Suprapubic skin (tissue), 4 donors: ENCODE measurements around the gene SIAH2.

ENCODE experiments used
- EP300 ChIP-seq: sonication (generic); formaldehyde crosslinking; IDR thresholded peaks from one replicate; pipeline ENCODE4 v1.6.1; 2017; ENCODE audit warnings: antibody characterized with exemption
- POLR2AphosphoS5 ChIP-seq, 3 donors: sonication (generic); formaldehyde crosslinking; IDR thresholded peaks; one replicate each; pipeline ENCODE4 v1.6.1; 2017; ENCODE audit warnings: antibody characterized with exemption in 3 of 3
- TF ChIP-seq, protein P1 (sequence below), 2 donors: fragments of 200-600 bp in 1 of 2; fragments of 450-650 bp in 1 of 2; sonication (generic) in 1 of 2; IDR thresholded peaks; one replicate each; pipeline ENCODE4 v1.5.1; 2016 to 2019; ENCODE audit warnings: antibody characterized with exemption in 2 of 2, mild to moderate bottlenecking in 1 of 2, moderate library complexity in 1 of 2

DNA sequence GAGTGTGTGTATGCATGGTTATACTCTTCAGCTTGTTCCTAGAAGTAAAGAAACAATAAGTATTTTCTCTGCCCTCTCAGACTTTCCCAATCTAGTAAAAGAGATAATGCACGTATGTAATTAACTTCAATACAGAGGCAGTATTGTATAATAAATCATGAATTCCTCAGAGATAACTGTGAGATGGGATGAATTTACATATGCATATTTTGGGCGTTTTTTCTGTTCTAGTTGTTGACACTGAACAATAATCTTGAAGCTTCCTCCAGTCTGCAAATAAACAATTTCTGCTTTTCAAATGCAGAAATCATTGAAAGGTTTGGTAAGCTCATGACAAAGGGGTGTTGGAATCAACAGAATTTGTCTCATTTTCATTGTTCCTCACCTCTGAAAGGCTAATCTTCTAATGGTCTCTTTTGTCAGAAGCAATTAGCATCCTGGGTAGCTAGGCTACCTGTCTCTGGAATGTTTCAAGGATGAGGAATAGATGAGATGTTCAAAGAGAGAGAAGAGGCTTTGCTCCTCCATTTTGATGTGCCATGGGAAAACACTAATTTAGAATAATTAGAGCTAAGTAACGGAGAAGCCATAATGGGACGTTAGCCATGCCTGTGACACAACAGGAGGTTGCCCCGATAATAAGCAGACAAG is 43.3 kb upstream of the SIAH2 start:
- TF ChIP-seq POLR2AphosphoS5 (IDR thresholded peaks at IDR 0.05) (no peak), EP300 (no peak)
- TF ChIP-seq, protein P1, sequence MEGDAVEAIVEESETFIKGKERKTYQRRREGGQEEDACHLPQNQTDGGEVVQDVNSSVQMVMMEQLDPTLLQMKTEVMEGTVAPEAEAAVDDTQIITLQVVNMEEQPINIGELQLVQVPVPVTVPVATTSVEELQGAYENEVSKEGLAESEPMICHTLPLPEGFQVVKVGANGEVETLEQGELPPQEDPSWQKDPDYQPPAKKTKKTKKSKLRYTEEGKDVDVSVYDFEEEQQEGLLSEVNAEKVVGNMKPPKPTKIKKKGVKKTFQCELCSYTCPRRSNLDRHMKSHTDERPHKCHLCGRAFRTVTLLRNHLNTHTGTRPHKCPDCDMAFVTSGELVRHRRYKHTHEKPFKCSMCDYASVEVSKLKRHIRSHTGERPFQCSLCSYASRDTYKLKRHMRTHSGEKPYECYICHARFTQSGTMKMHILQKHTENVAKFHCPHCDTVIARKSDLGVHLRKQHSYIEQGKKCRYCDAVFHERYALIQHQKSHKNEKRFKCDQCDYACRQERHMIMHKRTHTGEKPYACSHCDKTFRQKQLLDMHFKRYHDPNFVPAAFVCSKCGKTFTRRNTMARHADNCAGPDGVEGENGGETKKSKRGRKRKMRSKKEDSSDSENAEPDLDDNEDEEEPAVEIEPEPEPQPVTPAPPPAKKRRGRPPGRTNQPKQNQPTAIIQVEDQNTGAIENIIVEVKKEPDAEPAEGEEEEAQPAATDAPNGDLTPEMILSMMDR (IDR thresholded peaks at IDR 0.05), result no peak
